ENCODE data around the gene BCL2L13.

BCL2L13 gene

DNA sequence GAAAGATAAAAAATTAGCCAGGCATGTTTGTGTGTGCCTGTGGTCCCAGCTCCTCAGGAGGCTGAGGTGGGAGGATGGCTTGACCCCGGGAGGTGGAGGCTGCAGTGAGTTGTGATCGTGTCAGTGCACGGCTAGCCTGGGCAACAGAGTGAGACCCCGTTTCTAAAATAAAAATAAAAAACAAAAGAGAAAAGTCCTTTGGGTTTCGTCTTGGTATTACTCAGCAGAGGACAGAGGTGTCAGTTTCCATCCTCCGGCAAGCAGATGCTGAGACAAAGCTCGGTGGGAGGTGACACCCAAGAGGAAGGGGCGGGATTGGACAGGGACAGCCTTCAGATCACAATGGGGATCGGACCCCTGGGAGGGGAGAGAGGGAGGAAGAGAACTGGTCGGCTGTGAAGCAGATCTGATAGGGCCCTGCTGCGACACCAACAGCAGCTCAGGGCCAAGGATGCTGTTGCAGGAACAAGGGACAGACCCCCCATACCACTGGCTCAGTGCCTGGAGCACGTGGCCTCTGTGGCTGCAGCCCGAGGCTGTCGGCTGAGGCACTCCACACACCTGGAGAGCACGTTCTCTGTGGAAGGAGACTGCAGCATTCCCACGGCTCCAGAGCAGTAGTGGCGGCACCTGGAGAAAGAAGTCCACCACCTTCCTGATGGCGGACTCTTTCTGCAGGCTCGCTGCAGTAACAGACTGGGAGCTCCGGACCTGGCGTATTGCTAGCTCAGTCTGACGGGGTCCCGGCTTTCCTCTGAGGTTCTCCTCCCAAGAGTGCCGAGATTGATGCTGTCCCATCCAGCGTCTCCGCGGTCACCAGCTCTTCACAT is 140.9 kb downstream of the BCL2L13 start:
- no peak for DNase-seq (ENCODE audit: low read depth in 3 of 3)

DNA sequence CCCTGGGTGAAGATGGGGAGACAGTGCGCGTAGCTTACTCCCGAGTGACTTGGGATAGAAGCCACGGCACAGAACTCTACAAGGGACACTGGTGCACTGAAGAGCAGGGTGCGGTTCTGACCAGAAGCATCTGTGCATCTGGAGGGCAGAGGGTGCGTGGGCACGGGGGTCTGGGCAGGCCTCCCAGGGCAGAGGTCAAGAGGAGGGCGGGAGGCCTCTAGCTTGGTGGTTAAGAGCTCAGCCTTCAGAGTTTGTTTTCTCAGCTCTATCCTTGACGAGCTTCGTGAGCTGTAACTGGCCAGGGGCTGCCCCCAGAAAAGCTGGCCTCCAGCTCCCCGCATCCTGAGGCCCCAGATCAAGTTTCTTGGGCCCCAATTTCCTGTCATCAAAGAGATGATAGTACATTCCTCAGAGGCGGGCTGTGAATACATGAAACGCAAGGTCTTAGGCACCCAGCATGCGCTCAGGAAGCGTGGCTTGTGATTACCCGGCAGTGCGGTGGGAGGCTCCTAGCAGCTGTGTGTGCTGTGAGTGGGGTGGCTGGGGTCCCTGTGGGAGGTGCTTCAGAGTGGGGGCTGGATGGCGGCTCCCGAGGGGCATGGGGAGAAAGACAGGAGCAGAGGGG is 141.7 kb downstream of the BCL2L13 start:
- no peak for DNase-seq (ENCODE audit: low read depth in 3 of 3)

Data from stimulated activated CD4-positive, alpha-beta T cell treated with anti-CD3 and anti-CD28 coated beads, TNF-alpha, amount 100 ng/mL, for 4 hours (primary cell).